HG03039 (cell line): Measurements from ENCODE around the gene PSMA7.
A peak's percentile ranks its signal among the peaks of the same experiment; 100 is the strongest.

Experiments
- ATAC-seq: cut with Tn5 transposase; IDR thresholded peaks from one replicate; pipeline ENCODE4 v1.9.1; 2021; ENCODE audit warnings: mild to moderate bottlenecking, moderate library complexity; ENCODE audit not compliant: unreplicated experiment

PSMA7 gene

GRCh38 chr20:62137478-62138203 is 5.6 kb downstream of the PSMA7 start:
- no peak for ATAC-seq

GRCh38 chr20:62137092-62137384 is 6.2 kb downstream of the PSMA7 start:
- no peak for ATAC-seq

GRCh38 chr20:62136283-62137091 is 6.7 kb downstream of the PSMA7 start:
- ATAC-seq = no peak

DNA sequence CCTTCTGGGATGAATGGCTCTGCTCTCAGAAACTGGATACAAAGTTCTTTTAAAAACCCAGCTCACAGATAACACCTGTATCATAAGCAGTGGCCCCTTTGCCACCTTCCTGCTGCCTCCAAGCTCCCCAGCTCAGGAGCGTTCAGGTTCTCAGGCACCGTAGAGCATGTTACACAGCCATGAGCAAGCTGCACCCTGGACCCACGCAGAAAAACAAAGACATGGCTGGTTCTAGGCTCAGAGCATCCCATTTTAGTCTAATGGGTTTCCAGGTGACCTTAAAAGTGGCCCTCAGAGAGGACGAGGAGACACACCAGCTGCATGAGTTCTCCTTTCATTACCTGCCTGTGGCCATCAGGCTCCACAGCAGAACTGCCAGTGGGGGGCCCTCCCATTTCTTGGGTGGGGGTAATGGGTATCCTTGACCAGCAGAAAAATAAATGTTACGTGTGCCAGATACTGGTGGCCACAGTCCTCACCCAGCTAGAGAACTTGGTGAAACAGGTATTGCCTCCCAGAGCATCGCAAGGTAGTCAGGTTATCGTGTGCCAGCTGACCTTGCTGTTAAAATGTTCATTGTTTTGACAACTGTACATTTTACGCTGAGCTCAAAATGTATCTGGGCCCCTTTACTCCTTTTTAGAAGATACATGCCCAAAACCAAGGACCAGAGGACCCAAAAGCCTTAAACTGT is 7.5 kb downstream of the PSMA7 start:
- ATAC-seq = no peak

GRCh38 chr20:62134735-62135231 is 8.4 kb downstream of the PSMA7 start:
- no peak for ATAC-seq

DNA sequence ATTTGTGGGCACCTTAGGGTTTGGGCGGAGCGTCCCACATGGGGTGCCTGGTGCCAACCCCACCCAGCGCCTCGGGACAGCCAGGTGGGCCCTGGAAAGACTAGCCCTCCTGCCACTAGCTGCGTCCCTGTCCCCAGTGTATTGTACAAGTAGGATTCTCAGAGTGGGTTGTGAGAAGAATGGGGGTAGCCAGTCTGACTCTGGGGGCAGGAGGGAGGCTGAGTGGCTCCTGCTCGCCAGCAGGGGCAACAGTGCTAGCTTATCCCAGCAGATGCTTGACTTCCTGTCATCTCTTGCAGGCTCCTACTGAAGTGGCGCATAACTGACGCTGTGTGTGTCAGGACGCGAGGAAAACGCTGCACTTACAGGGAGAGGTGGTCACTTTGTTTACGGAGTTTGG is 9.3 kb downstream of the PSMA7 start:
- no peak for ATAC-seq

- no peak for ATAC-seq
Observed at GRCh38 chr20:62133051-62133845, 9.9 kb downstream of the PSMA7 start.

GRCh38 chr20:62132421-62132820 is 10.8 kb downstream of the PSMA7 start:
- no peak for ATAC-seq

DNA sequence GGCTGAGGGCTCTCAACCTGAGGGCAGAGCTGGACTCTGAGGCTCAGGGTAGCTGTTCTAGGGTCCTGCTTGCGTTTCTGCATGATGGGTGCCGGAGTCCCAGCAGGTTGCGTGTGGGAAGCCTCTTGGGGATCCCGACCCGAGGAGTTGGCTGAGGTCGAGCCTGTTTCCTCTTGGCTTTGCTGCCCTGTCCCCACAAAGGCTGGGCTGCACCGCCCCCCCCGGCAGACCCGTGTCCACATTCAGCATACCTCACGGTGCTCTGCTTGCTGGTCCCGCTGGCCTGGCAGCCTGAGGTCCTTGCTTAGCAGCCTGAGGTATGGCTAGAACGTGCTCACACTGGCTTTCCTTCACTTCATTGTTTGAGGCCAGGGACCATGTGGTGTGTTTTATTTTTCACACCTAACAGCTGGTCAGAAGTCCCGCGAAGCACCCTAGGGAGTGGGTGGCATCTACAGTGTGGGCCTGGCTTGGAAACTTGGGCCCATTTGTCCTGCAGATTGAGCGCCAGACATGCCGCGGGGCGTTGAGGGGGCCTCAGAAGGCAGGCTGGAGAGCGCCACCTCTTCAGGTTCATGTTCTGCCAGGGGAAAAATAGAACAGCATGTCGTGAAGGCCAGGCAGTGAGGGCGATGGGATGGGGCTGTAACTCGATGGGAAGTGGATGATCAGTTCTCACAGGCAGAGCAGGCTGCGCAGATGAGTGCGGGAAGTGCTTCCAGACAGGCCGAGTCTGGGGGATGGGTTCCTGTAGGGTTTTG is 11.5 kb downstream of the PSMA7 start:
- ATAC-seq = no peak

DNA sequence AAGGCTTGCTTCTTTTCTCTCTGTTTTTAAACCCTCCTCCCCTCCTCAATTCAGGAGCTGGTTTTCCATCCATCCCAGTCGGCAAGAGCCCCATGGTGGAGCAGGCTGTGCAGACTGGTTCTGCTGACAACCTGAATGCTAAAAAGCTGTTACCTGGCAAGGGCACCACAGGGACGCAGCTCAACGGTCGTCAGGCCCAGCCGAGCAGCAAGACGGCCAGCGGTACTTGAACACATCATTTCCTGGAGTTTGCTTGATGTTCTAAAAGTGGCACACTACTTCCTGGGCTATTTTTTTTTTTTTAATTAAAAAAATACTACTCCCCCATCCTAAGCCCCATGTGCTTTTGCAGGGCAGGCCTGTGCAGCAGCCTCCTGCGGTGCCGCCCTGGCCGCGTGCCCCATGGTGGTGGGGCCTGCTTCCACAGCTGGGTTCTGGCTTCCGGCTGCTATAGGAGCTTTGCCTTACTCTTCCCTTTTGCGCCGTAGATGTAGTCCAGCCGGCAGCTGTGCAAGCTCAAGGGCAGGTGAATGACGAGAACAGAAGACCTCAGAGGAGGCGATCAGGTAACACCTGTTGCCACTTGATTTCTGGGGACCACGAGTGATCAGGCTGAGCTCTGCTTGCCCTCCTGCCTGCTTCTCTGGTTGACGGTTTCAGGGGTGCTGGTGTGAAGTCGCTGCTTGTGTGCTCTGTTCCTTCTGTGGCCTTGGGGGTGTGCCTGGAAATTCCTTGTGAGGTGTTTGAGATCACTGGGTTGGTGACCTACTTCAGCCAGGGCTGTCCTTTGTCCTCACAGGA is 13.3 kb downstream of the PSMA7 start:
- ATAC-seq = no peak

DNA sequence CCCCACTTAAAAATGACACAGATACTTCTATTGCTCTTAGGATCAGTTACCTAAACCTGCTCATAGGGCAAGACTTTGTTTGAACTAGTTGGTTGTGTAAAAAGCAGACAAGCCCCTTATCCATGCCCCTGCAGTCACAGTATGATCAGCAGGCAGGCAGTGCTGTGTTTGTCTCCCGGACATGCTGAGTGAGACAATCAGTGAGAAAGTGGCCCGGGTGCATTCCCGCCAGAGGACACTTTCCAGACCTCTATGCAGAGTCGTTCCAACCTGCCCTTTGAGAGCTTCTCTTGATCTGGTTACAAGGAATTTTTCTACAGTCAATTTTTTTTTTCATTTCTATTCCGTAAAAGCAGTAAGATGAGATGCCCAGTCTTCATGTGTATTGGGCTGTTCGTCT is 14.7 kb downstream of the PSMA7 start:
- no peak for ATAC-seq

GRCh38 chr20:62127799-62128198 is 15.4 kb downstream of the PSMA7 start:
- no peak for ATAC-seq

DNA sequence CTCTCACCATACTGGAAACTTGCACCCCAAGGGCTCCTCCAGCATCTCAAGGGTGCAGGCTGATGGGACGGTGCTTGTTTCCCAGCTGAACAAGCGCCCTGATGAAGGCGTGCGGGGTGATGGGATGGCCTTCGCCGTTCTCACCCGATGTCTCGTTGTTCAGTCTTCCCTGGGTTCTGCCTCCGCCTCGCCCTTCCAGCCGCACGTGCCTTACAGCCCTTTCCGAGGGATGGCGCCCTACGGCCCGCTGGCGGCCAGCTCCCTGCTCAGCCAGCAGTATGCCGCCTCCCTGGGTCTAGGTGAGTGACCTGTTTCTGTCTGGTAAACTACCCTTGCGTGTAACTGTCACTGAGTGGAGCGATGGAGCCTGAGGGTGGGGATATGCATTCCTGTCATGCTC is 17.1 kb downstream of the PSMA7 start:
- no peak for ATAC-seq

DNA sequence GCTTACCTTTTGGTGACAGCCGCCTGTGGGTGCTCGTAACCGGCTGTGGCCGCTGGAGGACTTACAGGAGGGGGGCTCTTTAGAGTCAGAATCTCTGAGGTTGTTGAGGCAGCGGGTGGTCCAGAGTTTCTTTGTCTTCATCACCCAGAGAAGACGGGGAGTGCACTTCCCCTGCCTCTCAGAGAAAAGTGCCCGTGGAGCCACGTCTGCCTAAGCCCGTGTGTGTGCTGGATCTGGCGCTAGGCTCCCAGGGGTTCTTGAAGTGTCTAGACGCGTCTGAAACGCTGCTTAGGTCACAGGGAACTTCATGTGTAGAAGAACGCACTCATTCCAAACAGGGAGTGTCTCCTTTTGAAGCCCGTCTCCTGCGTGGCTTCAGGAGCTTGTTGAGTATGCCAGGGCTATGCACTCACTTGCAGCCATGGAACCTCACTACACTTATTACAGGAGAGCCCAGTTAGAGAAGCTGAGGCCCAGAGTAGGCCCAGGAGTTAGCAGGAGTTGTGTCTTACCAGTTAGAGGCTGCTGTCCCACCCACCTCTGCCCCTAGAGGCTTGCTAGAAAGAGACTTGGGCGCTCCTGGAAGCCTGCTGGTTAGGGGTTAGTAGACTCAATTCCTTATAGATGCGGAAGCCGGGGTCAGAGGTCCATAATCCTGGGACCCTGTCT is 19.6 kb downstream of the PSMA7 start:
- no peak for ATAC-seq

DNA sequence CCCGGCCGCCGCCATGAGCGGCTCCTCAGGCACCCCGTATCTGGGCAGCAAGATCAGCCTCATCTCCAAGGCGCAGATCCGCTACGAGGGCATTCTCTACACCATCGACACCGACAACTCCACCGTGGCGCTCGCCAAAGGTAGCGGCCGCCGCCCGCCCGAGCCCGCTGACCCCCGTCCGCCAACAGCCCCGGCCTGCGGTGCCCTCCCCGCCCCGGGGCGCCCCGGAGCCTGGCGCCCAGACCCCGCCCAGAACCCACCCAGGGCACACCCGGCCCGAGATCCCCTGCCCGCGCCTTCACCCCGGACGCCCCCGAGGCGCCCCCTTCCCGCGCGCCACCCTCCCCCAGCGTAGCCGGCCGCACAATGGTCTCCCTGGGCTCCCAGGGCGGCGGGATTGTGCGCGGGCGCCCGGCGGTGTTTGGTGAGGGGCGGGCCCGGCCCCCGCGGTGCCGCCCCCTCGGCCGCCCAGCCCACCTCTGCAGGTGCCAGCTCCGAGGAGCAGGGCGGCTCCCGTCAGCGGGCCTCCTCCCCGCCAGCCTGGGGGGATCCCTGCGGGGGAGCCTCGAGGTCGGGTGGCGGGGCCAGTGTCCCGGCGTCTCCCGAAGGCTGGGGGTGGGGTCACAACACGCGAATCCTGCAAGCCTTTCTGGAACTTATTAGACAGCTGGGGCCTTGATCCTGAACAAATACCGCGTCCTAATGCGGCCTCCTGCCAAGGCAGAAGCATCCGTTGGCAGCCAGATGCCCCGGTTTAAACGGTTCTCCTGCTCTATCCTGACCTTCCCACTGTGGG is 20.3 kb downstream of the PSMA7 start:
- ATAC-seq = peak; percentile 20

- ATAC-seq = peak; percentile 70
Observed at GRCh38 chr20:62121776-62122653, 21.2 kb downstream of the PSMA7 start, which contains the start of gene LSM14B. Gene LSM14B (plus strand): TSS chr20:62122475. CDS start chr20:62122667, 192 bp downstream.
